Fibroblast of skin of abdomen (primary cell): ENCODE measurements around the gene FUOM.

ENCODE experiments used
- DNase-seq: peaks from one replicate; pipeline ENCODE4 v3.0.0-alpha.2; 2013

FUOM gene

GRCh38 chr10:133366130-133366478, 8.3 kb upstream of the FUOM start:
- no peak for DNase-seq

GRCh38 chr10:133365461-133366129, 7.8 kb upstream of the FUOM start:
- no peak for DNase-seq

- no peak for DNase-seq
Measured at GRCh38 chr10:133364645-133365431, 7.0 kb upstream of the FUOM start.

- no peak for DNase-seq
Measured at GRCh38 chr10:133362846-133363245, 5.0 kb upstream of the FUOM start.

- no peak for DNase-seq
Measured at GRCh38 chr10:133361773-133362441, 4.1 kb upstream of the FUOM start.

GRCh38 chr10:133361227-133361626, 3.4 kb upstream of the FUOM start:
- DNase-seq = no peak

GRCh38 chr10:133359972-133360610, 2.3 kb upstream of the FUOM start:
- no peak for DNase-seq

- DNase-seq = no peak
Measured at GRCh38 chr10:133359554-133359971, 1.7 kb upstream of the FUOM start.

- no peak for DNase-seq
Measured at GRCh38 chr10:133358925-133359310, 1.1 kb upstream of the FUOM start.

- DNase-seq = no peak
Measured at GRCh38 chr10:133358162-133358924, 524 bp upstream of the FUOM start.

- no peak for DNase-seq
Measured at GRCh38 chr10:133356549-133357284, 1.1 kb downstream of the FUOM start.

- DNase-seq = no peak
Measured at GRCh38 chr10:133355991-133356390, 1.8 kb downstream of the FUOM start.

GRCh38 chr10:133355266-133355665, 2.6 kb downstream of the FUOM start:
- DNase-seq = no peak

GRCh38 chr10:133354672-133355240, 3.1 kb downstream of the FUOM start:
- no peak for DNase-seq

GRCh38 chr10:133353988-133354605, 3.7 kb downstream of the FUOM start:
- DNase-seq = no peak

GRCh38 chr10:133353202-133353959, 4.4 kb downstream of the FUOM start:
- no peak for DNase-seq

GRCh38 chr10:133351408-133352318, 6.2 kb downstream of the FUOM start:
- no peak for DNase-seq

GRCh38 chr10:133350950-133351329, 6.9 kb downstream of the FUOM start:
- no peak for DNase-seq
